Adrenal gland (tissue), 12 donors: ENCODE data around the gene EMC6. TPM values are rescaled to one million over a fixed set of nuclear protein-coding genes. Genes with fewer than 3 reads are reported as not detected.

ENCODE experiments used
- DNase-seq, 7 donors: peaks; one replicate each; pipeline ENCODE4 v3.0.0-alpha.2; 2019 to 2020
- H3K27ac ChIP-seq, 5 donors: fragments of 200-600 bp; sonication (generic) in 4 of 5; 1 replicate in 3 of 5; 2 replicates in 2 of 5; pipeline versions ENCODE4 v1.5.1 to v1.8.0; 2016 to 2020; ENCODE audit warnings: mild to moderate bottlenecking in 1 of 5
- H3K27me3 ChIP-seq: fragments of 200-600 bp; 2 replicates; pipeline ENCODE4 v1.8.0; 2021
- H3K36me3 ChIP-seq, 2 donors: fragments of 200-600 bp; replicated peaks in 1 of 2; 1 replicate in 1 of 2; 2 replicates in 1 of 2; pipeline versions ENCODE4 v1.5.1 to v1.8.0; 2018 to 2022
- H3K4me1 ChIP-seq, 2 donors: fragments of 200-600 bp; replicated peaks in 1 of 2; 1 replicate in 1 of 2; 2 replicates in 1 of 2; pipeline versions ENCODE4 v1.5.1 to v1.8.0; 2018 to 2021
- H3K4me3 ChIP-seq, 4 donors: fragments of 200-600 bp; sonication (generic) in 3 of 4; one replicate each; pipeline ENCODE4 v1.5.1; 2016 to 2018
- H3K9me3 ChIP-seq, 3 donors: fragments of 200-600 bp; sonication (generic) in 1 of 3; replicated peaks in 1 of 3; 1 replicate in 2 of 3; 2 replicates in 1 of 3; pipeline versions ENCODE4 v1.5.1 to v1.8.0; 2016 to 2021
- POLR2A ChIP-seq, 2 donors: fragments of 450-650 bp; IDR thresholded peaks; one replicate each; pipeline ENCODE4 v1.6.1; 2017; ENCODE audit warnings: antibody characterized with exemption in 2 of 2, mild to moderate bottlenecking in 2 of 2, moderate library complexity in 1 of 2
- WGBS, 4 donors: extraction: QIAGEN DNeasy Blood & Tissue Kit in 2 of 4; methylation state at CpG; one replicate each; pipeline versions ENCODE4 v1.1.5 to v1.1.7; 2013 to 2017; 5-methylcytosine and 5-hydroxymethylcytosine counted together
- intact Hi-C, 2 donors: fragments of 100-400 bp; cut with DNase I; formaldehyde crosslinking; loops; one replicate each; pipeline versions ENCODE4 v1.14.1 to v1.15.0; 2022 to 2023
- polyA plus RNA-seq, 3 donors: library from polyadenylated mRNA; stranded (reverse); fragments of 200-250 nt in 2 of 3; fragments of 350-450 nt in 1 of 3; fragmentation: Illumina TruSeq in 1 of 3; extraction: RNeasy Lipid Tissue Mini Kit (QIAGEN cat#74804) in 1 of 3; gene quantifications; one replicate each; pipeline ENCODE4 v1.2.3, GENCODE V29; 2013 to 2014
- total RNA-seq, 9 donors: library from RNA; depleted of rRNA in 4 of 9; stranded (reverse); fragments of >200 nt in 4 of 9; fragments of 120-200 nt in 1 of 9; fragmentation: NEBNext Ultra II Directional in 1 of 9; extraction: Animal tissue kit (Norgen Biotek cat#: 25700) in 1 of 9; gene quantifications; one replicate each; pipeline versions ENCODE4 v1.1.0 to v1.2.4, GENCODE V29; 2013 to 2023
- TF ChIP-seq, protein P1 (sequence below), 6 experiments: fragments of 450-650 bp in 4 of 6; fragments of 200-600 bp in 2 of 6; sonication (generic) in 1 of 6; IDR thresholded peaks; 1 replicate in 5 of 6; 2 replicates in 1 of 6; pipeline versions ENCODE4 v1.5.1 to v1.8.0; 2016 to 2021; ENCODE audit warnings: antibody characterized with exemption in 6 of 6, mild to moderate bottlenecking in 2 of 6, moderate library complexity in 1 of 6
- donor health status: healthy with polysubstance abuse.
- donor health status: Bipolar disorder and iron deficiency.
- donor health status: DM: yes; HTN: yes; CAD: no.
- donor health status: DM: no; HTN: no; CAD: no.
- donor health status: DM: no; HTN: no; CAD: no.
- donor health status: DM: yes; HTN: yes; CAD: no.

The EMC6 gene
- total and polyA plus RNA-seq, 12 donors: 6.1 to 89.4 (median 46.0) TPM

DNA sequence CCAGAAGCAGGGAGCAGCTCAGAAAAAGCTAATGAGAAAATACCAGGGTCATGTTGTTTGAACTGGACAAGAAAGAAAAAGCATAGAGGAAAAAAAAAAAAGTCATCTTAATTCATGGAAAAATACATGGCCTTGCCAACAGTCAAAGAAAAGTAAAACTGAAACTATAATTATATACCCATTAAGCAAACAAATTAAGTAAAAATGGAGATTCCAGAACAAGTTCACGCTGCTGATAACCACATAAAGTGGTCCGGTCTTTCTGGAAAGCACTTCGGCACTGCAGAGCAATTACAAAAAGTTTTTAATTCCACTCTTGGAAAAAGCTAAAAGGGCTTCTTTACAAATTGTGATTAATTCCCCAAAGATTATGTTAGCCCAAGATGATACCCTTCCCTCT, 39.8 kb downstream of the EMC6 start:
- intact Hi-C loops: no loop called here
- WGBS, 4 donors: 52 to 75% (median 61%) methylated on average over 3 of the region's 3 CpGs
- Histone ChIP-seq H3K27ac (no peak overlapping the region), H3K27me3 (no peaks in the 10 kb centered on the region), H3K9me3 (no peaks in the 10 kb centered on the region), H3K4me3 (no peak overlapping the region), H3K36me3 (peaks cover 0 to 5% of the 10 kb centered on the region in 2 donors), H3K4me1 (peaks cover 0 to 7% of the 10 kb centered on the region in 2 donors)
- DNase-seq: no peak
- no peak for TF ChIP-seq POLR2A (IDR thresholded peaks at IDR 0.05)
- TF ChIP-seq, protein P1, sequence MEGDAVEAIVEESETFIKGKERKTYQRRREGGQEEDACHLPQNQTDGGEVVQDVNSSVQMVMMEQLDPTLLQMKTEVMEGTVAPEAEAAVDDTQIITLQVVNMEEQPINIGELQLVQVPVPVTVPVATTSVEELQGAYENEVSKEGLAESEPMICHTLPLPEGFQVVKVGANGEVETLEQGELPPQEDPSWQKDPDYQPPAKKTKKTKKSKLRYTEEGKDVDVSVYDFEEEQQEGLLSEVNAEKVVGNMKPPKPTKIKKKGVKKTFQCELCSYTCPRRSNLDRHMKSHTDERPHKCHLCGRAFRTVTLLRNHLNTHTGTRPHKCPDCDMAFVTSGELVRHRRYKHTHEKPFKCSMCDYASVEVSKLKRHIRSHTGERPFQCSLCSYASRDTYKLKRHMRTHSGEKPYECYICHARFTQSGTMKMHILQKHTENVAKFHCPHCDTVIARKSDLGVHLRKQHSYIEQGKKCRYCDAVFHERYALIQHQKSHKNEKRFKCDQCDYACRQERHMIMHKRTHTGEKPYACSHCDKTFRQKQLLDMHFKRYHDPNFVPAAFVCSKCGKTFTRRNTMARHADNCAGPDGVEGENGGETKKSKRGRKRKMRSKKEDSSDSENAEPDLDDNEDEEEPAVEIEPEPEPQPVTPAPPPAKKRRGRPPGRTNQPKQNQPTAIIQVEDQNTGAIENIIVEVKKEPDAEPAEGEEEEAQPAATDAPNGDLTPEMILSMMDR (IDR thresholded peaks at IDR 0.05): no peak

DNA sequence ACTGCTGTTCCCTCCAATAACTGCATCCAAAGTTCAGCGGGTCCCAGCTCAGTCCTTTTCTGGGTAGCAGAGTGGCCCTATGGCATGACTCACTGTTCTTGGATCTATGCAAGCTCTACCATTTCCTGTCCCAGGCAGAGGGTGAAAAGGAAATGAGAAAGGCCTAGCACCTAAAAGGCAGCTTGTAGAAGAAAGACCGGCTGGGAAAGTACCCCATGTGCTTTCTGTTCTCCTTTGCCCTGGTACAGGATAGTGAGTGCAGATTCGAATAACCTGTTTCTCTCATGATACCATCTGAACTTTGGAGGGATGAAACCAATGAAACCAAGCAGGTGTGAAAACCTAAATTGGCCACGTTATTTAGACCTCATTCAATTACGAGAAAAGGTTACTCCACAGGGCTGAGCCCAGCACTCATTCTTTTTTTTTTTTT, 42.4 kb downstream of the EMC6 start:
- Histone ChIP-seq H3K27ac (no peak overlapping the region), H3K36me3 (peaks cover 0 to 23% of the 10 kb centered on the region in 2 donors), H3K27me3 (no peaks in the 10 kb centered on the region), H3K4me1 (peaks cover 0 to 7% of the 10 kb centered on the region in 2 donors), H3K4me3 (no peak overlapping the region), H3K9me3 (no peaks in the 10 kb centered on the region)
- no peak for DNase-seq
- 61 to 71% (median 69%) methylated on average over 5 of the region's 5 CpGs for WGBS, 4 donors
- intact Hi-C loops: no loop called here
- TF ChIP-seq, protein P1 (IDR thresholded peaks at IDR 0.05): no peak
- no peak for TF ChIP-seq POLR2A (IDR thresholded peaks at IDR 0.05)

DNA sequence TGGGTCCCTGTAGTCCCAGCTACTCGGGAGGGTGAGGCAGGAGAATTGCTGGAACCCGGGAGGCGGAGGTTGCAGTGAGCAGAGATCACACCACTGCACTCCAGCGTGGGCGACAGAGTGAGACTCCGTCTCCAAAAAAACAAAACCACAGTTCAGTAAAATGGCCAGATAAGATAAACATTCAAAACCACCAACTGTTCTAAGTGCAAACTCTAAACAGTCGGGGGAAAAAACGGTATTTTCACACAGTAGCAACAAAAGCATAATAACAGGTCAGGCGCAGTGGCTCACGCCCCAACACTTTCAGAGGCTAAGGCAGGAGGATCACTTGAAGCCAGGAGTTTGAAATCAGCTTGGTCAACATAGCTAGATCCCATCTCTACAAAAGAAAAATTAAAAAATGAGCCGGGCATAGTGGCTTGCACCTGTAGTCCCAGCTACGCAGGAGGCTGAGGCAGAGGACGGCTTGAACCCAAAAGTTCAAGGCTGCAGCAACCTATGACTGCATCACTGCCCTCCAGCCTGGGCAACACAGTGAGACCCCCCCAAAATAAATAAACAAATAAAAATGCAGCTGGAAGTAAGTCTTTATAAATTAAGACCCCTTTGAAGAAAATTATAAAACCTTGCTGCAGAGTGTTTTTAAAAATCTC, 44.3 kb downstream of the EMC6 start:
- intact Hi-C loops: no loop called here
- peaks cover 0 to 41% of the 10 kb centered on the region in 2 donors for H3K36me3 ChIP-seq
- H3K27me3 ChIP-seq: no peaks in the 10 kb centered on the region
- no peak overlapping the region for H3K4me3 ChIP-seq
- TF ChIP-seq, protein P1 (IDR thresholded peaks at IDR 0.05): no peak
- no peak for TF ChIP-seq POLR2A (IDR thresholded peaks at IDR 0.05)
- 73 to 80% (median 76%) methylated on average over 13 of the region's 13 CpGs for WGBS, 4 donors
- no peaks in the 10 kb centered on the region for H3K9me3 ChIP-seq
- peaks cover 0 to 7% of the 10 kb centered on the region in 2 donors for H3K4me1 ChIP-seq
- no peak for DNase-seq
- no peak overlapping the region for H3K27ac ChIP-seq

GRCh38 chr17:3715296-3715695, 46.7 kb downstream of the EMC6 start:
- intact Hi-C loops: no loop called here
- Histone ChIP-seq H3K4me1 (peaks cover 11 to 21% of the 10 kb centered on the region in 2 donors), H3K27ac (no peak overlapping the region), H3K27me3 (no peaks in the 10 kb centered on the region), H3K4me3 (no peak overlapping the region), H3K36me3 (peaks cover 0 to 48% of the 10 kb centered on the region in 2 donors), H3K9me3 (no peaks in the 10 kb centered on the region)
- WGBS, 4 donors: 81 to 93% (median 86%) methylated on average over 8 of the region's 8 CpGs
- no peak for TF ChIP-seq POLR2A (IDR thresholded peaks at IDR 0.05)
- TF ChIP-seq, protein P1 (IDR thresholded peaks at IDR 0.05): no peak
- no peak for DNase-seq
